ENCODE data around the gene ACACA.

Gene ACACA

GRCh38 chr17:37278247-37278894, 128.3 kb downstream of the ACACA start:
- ATAC-seq (ENCODE audit: low read depth), result no peak
- no peaks in the 10 kb centered on the region for H3K9me3 ChIP-seq (ENCODE audit: severe bottlenecking)
- no peaks in the 10 kb centered on the region for H3K27me3 ChIP-seq (ENCODE audit: insufficient read depth, poor library complexity, severe bottlenecking)
- H3K27ac ChIP-seq (ENCODE audit: poor library complexity, severe bottlenecking), result no peak overlapping the region
- TF ChIP-seq, protein P1, sequence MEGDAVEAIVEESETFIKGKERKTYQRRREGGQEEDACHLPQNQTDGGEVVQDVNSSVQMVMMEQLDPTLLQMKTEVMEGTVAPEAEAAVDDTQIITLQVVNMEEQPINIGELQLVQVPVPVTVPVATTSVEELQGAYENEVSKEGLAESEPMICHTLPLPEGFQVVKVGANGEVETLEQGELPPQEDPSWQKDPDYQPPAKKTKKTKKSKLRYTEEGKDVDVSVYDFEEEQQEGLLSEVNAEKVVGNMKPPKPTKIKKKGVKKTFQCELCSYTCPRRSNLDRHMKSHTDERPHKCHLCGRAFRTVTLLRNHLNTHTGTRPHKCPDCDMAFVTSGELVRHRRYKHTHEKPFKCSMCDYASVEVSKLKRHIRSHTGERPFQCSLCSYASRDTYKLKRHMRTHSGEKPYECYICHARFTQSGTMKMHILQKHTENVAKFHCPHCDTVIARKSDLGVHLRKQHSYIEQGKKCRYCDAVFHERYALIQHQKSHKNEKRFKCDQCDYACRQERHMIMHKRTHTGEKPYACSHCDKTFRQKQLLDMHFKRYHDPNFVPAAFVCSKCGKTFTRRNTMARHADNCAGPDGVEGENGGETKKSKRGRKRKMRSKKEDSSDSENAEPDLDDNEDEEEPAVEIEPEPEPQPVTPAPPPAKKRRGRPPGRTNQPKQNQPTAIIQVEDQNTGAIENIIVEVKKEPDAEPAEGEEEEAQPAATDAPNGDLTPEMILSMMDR (IDR thresholded peaks at IDR 0.05; ENCODE audit: poor library complexity, severe bottlenecking), result no peak
- no peak for DNase-seq (ENCODE audit: low spot score)
- H3K4me1 ChIP-seq (ENCODE audit: insufficient read depth, poor library complexity, severe bottlenecking), result peaks cover 11% of the 10 kb centered on the region
- peaks cover 88% of the 10 kb centered on the region for H3K36me3 ChIP-seq (ENCODE audit: low read depth)
- H3K4me3 ChIP-seq (ENCODE audit: severe bottlenecking), result no peak overlapping the region

DNA sequence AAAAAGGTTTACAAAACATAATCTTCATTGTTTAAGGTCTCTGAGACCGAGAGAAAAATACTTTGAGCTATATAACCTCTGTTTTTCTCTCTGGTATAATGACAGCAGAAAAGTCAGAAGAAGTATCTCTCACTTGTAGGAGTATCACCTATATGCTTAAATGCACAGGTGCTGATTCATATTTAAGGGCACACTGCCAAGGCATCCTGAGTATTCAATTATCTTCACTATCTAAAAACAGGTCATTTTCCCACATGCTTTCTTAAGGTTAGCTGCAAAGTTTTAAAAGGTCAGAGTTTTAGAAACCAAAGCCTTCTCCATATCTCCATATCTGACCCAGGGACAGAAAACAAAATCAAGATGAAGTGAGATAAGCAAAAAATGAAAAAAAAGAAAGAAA, 130.2 kb downstream of the ACACA start:
- ATAC-seq (ENCODE audit: low read depth) (peak; percentile 81), DNase-seq (ENCODE audit: low spot score) (no peak)
- Histone ChIP-seq H3K9me3 (ENCODE audit: severe bottlenecking) (no peaks in the 10 kb centered on the region), H3K27me3 (ENCODE audit: insufficient read depth, poor library complexity, severe bottlenecking) (no peaks in the 10 kb centered on the region), H3K36me3 (ENCODE audit: low read depth) (peaks cover 88% of the 10 kb centered on the region), H3K27ac (ENCODE audit: poor library complexity, severe bottlenecking) (no peak overlapping the region), H3K4me3 (ENCODE audit: severe bottlenecking) (no peak overlapping the region), H3K4me1 (ENCODE audit: insufficient read depth, poor library complexity, severe bottlenecking) (peaks cover 11% of the 10 kb centered on the region)
- TF ChIP-seq, protein P1 (IDR thresholded peaks at IDR 0.05; ENCODE audit: poor library complexity, severe bottlenecking), result no peak

DNA sequence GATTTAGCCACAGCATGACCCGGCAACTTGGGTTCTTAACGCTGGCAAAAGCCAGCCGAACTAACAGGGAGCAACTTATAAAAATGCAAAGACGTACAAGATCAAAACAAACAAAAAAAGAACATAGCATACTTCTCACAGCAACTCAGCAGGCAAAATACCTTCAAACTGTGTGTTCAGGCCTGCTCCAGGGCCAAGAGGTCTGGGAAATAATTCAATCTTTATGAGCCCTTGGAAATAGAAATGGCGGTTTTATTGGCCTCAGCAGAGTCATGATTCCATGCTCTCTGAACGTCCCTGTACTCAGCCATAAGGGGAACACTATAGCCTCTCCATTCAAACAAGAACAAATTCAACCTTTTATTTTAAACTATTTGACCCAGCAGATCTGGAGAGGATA, 132.2 kb downstream of the ACACA start:
- Histone ChIP-seq H3K27me3 (ENCODE audit: insufficient read depth, poor library complexity, severe bottlenecking) (no peaks in the 10 kb centered on the region), H3K4me3 (ENCODE audit: severe bottlenecking) (no peak overlapping the region), H3K27ac (ENCODE audit: poor library complexity, severe bottlenecking) (no peak overlapping the region), H3K36me3 (ENCODE audit: low read depth) (peaks cover 92% of the 10 kb centered on the region), H3K9me3 (ENCODE audit: severe bottlenecking) (no peaks in the 10 kb centered on the region), H3K4me1 (ENCODE audit: insufficient read depth, poor library complexity, severe bottlenecking) (peaks cover 11% of the 10 kb centered on the region)
- TF ChIP-seq, protein P1 (IDR thresholded peaks at IDR 0.05; ENCODE audit: poor library complexity, severe bottlenecking), result no peak
- ATAC-seq (ENCODE audit: low read depth), result no peak
- DNase-seq (ENCODE audit: low spot score), result no peak

DNA sequence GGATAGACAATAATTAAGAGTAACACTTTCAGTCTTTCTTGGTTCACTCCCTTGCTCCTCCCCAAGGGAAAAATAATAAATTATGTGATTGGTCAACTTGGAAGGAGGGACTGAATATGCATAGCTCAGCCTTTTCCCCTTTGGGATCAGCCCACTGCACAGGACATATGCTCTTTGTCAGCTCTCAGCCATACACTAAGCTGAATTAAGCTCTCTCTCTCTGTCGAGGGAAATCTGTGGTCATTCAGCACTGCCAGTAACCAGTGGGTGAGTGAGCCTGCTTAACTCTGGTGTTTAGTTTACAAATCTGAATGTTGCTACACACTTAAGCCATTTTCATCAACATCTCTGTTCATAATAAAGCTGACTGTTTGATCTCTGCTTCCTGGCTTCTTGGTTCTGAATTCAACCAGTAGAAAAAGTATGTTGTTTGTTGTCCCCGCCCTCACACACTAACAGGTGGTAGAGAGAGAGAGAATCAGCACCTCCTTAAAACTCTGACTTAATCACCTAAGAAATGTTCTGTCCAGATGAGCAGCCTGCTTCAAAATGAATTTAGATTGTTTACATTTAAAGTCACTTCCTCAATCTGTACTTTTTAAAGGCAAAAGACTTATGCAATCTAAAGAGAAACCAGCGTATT, 133.1 kb downstream of the ACACA start:
- Histone ChIP-seq H3K4me1 (ENCODE audit: insufficient read depth, poor library complexity, severe bottlenecking) (peaks cover 11% of the 10 kb centered on the region), H3K4me3 (ENCODE audit: severe bottlenecking) (no peak overlapping the region), H3K27me3 (ENCODE audit: insufficient read depth, poor library complexity, severe bottlenecking) (no peaks in the 10 kb centered on the region), H3K36me3 (ENCODE audit: low read depth) (peaks cover 96% of the 10 kb centered on the region), H3K9me3 (ENCODE audit: severe bottlenecking) (no peaks in the 10 kb centered on the region), H3K27ac (ENCODE audit: poor library complexity, severe bottlenecking) (no peak overlapping the region)
- no peak for ATAC-seq (ENCODE audit: low read depth)
- TF ChIP-seq, protein P1 (IDR thresholded peaks at IDR 0.05; ENCODE audit: poor library complexity, severe bottlenecking), result no peak
- DNase-seq (ENCODE audit: low spot score), result no peak
